Upper lobe of left lung (tissue), 4 donors: ENCODE results near the gene TBC1D9.

Experiments used
- CTCF ChIP-seq, 6 experiments: fragments of 450-650 bp in 4 of 6; fragments of 200-600 bp in 2 of 6; sonication (generic) in 2 of 6; IDR thresholded peaks; one replicate each; pipeline ENCODE4 v1.5.1; 2016 to 2019; ENCODE audit warnings: antibody characterized with exemption in 6 of 6
- EP300 ChIP-seq, 4 donors: sonication (generic); formaldehyde crosslinking; IDR thresholded peaks; one replicate each; pipeline ENCODE4 v1.5.1; 2017; ENCODE audit warnings: antibody characterized with exemption in 4 of 4, control low read depth in 2 of 4
- POLR2A ChIP-seq, 4 donors: fragments of 450-650 bp; IDR thresholded peaks; one replicate each; pipeline ENCODE4 v1.5.1; 2016 to 2017; ENCODE audit warnings: antibody characterized with exemption in 4 of 4, mild to moderate bottlenecking in 2 of 4
- POLR2AphosphoS5 ChIP-seq, 2 donors: sonication (generic); formaldehyde crosslinking; IDR thresholded peaks; one replicate each; pipeline ENCODE4 v1.5.1; 2017; ENCODE audit warnings: antibody characterized with exemption in 2 of 2

DNA sequence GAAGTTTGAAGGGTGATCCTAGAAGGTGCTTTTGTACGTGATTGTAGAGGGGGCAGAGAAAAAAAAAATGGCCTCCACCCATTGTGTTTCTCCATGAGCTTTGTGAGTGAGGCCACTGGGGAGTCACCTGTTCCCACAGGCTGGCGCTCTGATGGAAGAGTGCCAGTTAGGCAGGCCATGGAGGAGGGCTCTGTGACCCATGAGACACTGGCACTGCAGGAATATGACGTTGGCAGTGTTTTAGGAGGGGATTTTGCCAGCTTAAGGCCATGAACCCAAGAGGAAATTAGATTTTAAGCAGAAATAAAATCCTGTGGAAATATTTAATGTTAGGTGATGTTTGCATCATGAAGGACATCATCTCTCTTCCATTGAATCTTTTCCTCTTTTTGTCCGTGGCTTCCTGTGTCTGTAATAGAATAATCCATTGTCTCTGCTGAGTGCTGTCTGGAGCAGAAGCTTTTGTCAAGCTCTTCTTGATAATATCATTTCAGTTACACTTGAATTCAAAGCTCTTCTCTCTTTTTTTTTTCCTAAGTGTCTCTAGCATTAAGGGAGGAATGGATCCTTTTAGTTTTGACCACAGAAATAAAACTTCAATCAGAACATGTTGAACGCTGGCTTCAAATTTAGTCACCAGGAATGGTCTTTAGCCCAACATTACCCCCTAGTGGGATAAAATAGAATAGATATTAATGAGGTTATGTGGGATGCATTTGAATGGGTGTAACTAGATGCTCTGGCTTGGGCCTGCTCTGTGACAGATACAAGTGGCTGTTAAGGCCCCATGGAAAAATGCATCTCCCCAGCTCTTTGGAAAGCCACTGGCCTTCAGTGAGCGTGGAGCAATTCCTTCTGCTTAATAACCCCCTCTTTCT is 146.4 kb downstream of the TBC1D9 start:
- TF ChIP-seq CTCF (IDR thresholded peaks at IDR 0.05), result peak in 5 of 6 experiments; percentile 36 to 59 (median 46)
- no peak for TF ChIP-seq POLR2A (IDR thresholded peaks at IDR 0.05)
- no peak for TF ChIP-seq POLR2AphosphoS5 (IDR thresholded peaks at IDR 0.05)
- no peak for TF ChIP-seq EP300 (IDR thresholded peaks at IDR 0.05)
